Endodermal cell (in vitro differentiated cells): ENCODE data around the gene CSNK2A1. TPM values are rescaled to one million over a fixed set of nuclear protein-coding genes. Genes with fewer than 3 reads are reported as not detected.

Source experiments
- DNase-seq: peaks from one replicate; pipeline ENCODE4 v3.0.0-alpha.2; 2017
- H3K27ac ChIP-seq: 2 replicates; pipeline ENCODE4 v1.5.1; 2013; ENCODE audit warnings: mild to moderate bottlenecking, low read depth, low read length, moderate library complexity
- H3K27me3 ChIP-seq: 2 replicates; pipeline ENCODE4 v1.6.1; 2013; ENCODE audit warnings: mild to moderate bottlenecking, low read length, moderate library complexity; ENCODE audit not compliant: insufficient read depth, control insufficient read depth, poor library complexity, severe bottlenecking
- H3K36me3 ChIP-seq: 2 replicates; pipeline ENCODE4 v1.7.0; 2013; ENCODE audit warnings: mild to moderate bottlenecking, low read length, moderate library complexity; ENCODE audit not compliant: control insufficient read depth, insufficient read depth
- H3K4me1 ChIP-seq: one replicate; pipeline ENCODE4 v1.7.0; 2013; ENCODE audit warnings: low read length; ENCODE audit not compliant: control insufficient read depth, insufficient read depth
- H3K4me3 ChIP-seq: 2 replicates; pipeline ENCODE4 v1.5.1; 2013; ENCODE audit warnings: mild to moderate bottlenecking, low read length, moderate library complexity
- H3K9ac ChIP-seq: 2 replicates; pipeline ENCODE4 v1.6.1; 2013; ENCODE audit warnings: mild to moderate bottlenecking, low read length, moderate library complexity; ENCODE audit not compliant: poor library complexity, severe bottlenecking; ENCODE audit errors: extremely low read depth
- H3K9me3 ChIP-seq: 2 replicates; pipeline ENCODE4 v1.6.1; 2013; ENCODE audit warnings: mild to moderate bottlenecking, low read length, moderate library complexity; ENCODE audit not compliant: control insufficient read depth
- H3K27ac Mint-ChIP-seq: 2 replicates; pipeline ENCODE4 v1.8.0; 2020; ENCODE audit warnings: mixed read lengths
- H3K27me3 Mint-ChIP-seq: 2 replicates; pipeline ENCODE4 v1.8.0; 2021; ENCODE audit warnings: mild to moderate bottlenecking, mixed read lengths; ENCODE audit not compliant: insufficient read depth
- H3K36me3 Mint-ChIP-seq: 2 replicates; pipeline ENCODE4 v1.8.0; 2020; ENCODE audit warnings: low read depth, mixed read lengths
- H3K4me1 Mint-ChIP-seq: 2 replicates; pipeline ENCODE4 v1.8.0; 2020; ENCODE audit warnings: mixed read lengths
- H3K4me3 Mint-ChIP-seq: 2 replicates; pipeline ENCODE4 v1.8.0; 2020; ENCODE audit warnings: mild to moderate bottlenecking, moderate library complexity, mixed read lengths
- H3K9me3 Mint-ChIP-seq: 2 replicates; pipeline ENCODE4 v1.8.0; 2020; ENCODE audit warnings: mild to moderate bottlenecking, mixed read lengths
- CTCF ChIP-seq: fragments of 200-600 bp; sonication (generic); conservative IDR thresholded peaks from 2 replicates; pipeline ENCODE4 v1.5.0; 2021; ENCODE audit warnings: antibody characterized with exemption, mild to moderate bottlenecking
- WGBS, 2 experiments: methylation state at CpG; one replicate each; pipeline versions ENCODE4 v1.1.5 to v1.1.7; 2013; ENCODE audit warnings: missing lambda C conversion rate in 2 of 2, mixed read lengths in 1 of 2; ENCODE audit not compliant: insufficient coverage in 1 of 2, insufficient read length in 1 of 2; 5-methylcytosine and 5-hydroxymethylcytosine counted together
- total RNA-seq, 2 donors: library from RNA; stranded (reverse); fragmentation: NEBNext Ultra II Directional in 1 of 2; extraction: Animal tissue kit (Norgen Biotek cat#: 25700) in 1 of 2; gene quantifications; 2 replicates in 1 of 2; 3 replicates in 1 of 2; pipeline ENCODE4 v1.2.1, GENCODE V29; 2021

CSNK2A1 gene
- total RNA-seq, 2 donors from 2014 or later: 202 to 239 TPM

DNA sequence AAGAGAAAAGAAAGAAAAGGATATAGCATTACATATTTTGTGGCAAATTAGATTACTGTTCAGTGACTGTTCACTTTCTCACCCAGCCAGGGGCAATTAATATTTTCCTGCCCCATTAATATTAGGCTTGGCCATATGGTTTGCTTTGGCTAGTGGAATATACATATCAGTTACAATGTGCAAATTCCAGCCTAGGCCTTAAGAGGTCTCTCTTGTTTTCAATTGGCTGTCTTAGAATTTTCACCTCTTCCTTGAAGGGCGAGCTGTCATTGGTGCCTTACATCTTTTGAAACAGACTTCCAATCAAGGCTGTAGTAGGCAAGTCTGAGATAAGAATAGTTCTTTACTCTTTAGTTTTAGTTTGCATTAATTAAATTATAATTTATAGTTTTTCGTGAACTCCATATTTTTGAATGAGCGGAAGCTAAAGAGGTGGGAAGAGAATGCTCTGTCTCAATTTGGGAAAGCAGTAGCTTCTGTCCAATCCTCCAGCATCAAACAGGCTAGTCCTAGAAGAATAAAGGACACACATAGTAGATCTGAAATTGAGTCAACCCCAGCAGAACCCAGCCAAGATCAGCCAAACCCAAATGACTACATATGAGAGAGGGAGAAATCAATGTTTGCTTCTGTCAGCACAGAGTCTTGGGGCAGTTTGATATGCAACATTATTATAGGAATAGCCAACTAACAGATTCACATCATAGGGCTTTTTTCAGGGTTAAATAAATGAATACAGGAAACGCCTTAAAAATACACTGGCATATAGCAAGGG is 6.3 kb upstream of the CSNK2A1 start:
- Histone ChIP-seq H3K9me3 (no peaks in the 10 kb centered on the region), H3K4me3 (no peak overlapping the region), H3K27me3 (peaks cover 24% of the 10 kb centered on the region), H3K36me3 (no peaks in the 10 kb centered on the region), H3K27ac (no peak overlapping the region), H3K4me1 (no peaks in the 10 kb centered on the region), H3K9ac (no peak overlapping the region)
- H3K4me1 Mint-ChIP-seq: peaks cover 13% of the 10 kb centered on the region
- H3K27me3 Mint-ChIP-seq: peaks cover 15% of the 10 kb centered on the region
- no peaks in the 10 kb centered on the region for H3K9me3 Mint-ChIP-seq
- no peak for TF ChIP-seq CTCF
- no peaks in the 10 kb centered on the region for H3K36me3 Mint-ChIP-seq
- WGBS, 2 experiments: 78 to 92% methylated on average over 3 to 4 of the region's 4 CpGs
- H3K27ac Mint-ChIP-seq: no peak overlapping the region
- DNase-seq: no peak
- H3K4me3 Mint-ChIP-seq: no peak overlapping the region

DNA sequence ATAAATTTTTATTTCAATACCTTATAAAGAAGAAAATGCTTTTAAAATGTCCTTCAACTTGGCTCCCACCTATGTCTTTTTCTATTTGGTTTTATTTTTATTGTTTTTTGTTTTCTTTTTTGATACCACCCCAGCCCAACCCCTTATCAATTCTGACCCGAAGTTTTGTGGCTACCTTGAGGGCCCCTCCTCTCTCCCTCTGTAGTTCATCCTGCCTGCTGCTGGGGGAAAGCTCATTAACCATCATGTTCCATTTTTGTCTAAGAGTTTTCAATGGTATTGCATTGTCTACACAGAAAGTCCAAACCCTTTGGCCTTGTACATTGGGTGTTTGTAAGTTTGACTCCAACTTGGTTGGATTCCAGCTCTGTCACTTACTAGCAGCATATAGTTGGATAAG is 5.3 kb upstream of the CSNK2A1 start:
- 73% methylated on average over 1 of the region's 1 CpG; no CpG with 5 or more reads in 1 of the 2 experiments for WGBS, 2 experiments
- peaks cover 14% of the 10 kb centered on the region for H3K27me3 Mint-ChIP-seq

DNA sequence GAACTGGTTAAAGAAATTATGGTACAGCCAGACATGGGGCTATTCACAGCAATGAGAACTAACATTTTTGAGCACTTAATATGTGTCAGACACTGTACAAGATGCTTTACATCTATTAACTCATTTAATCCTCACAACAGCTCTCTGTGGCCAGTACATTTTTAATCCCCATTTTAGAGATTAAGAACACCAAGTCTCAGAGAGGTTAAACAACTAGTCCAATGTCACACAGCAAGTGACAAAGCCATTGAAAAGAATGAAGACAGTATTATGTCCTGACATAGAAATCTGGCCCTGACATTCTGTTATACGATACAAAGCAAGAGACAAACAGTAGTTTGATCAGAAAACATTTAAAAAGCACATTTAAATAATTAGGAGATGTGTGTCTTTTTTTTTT is 3.8 kb upstream of the CSNK2A1 start:
- Histone ChIP-seq H3K36me3 (no peaks in the 10 kb centered on the region), H3K4me3 (no peak overlapping the region), H3K9me3 (no peaks in the 10 kb centered on the region), H3K9ac (no peak overlapping the region), H3K27me3 (peaks cover 25% of the 10 kb centered on the region), H3K4me1 (no peaks in the 10 kb centered on the region), H3K27ac (no peak overlapping the region)
- no peak overlapping the region for H3K27ac Mint-ChIP-seq
- H3K9me3 Mint-ChIP-seq: no peaks in the 10 kb centered on the region
- peaks cover 25% of the 10 kb centered on the region for H3K4me1 Mint-ChIP-seq
- DNase-seq: no peak
- H3K27me3 Mint-ChIP-seq: peaks cover 14% of the 10 kb centered on the region
- peaks cover 3% of the 10 kb centered on the region for H3K36me3 Mint-ChIP-seq
- WGBS, 2 experiments: 91 to 100% methylated on average over 1 of the region's 1 CpG
- TF ChIP-seq CTCF: no peak
- H3K4me3 Mint-ChIP-seq: no peak overlapping the region

More for the DNA sequence above, 5.3 kb upstream of the CSNK2A1 start:
- Histone ChIP-seq H3K27ac (no peak overlapping the region), H3K36me3 (no peaks in the 10 kb centered on the region), H3K4me3 (no peak overlapping the region), H3K4me1 (no peaks in the 10 kb centered on the region), H3K27me3 (peaks cover 25% of the 10 kb centered on the region), H3K9me3 (no peaks in the 10 kb centered on the region), H3K9ac (no peak overlapping the region)
- no peak overlapping the region for H3K27ac Mint-ChIP-seq
- no peaks in the 10 kb centered on the region for H3K9me3 Mint-ChIP-seq
- no peak for TF ChIP-seq CTCF
- peaks cover 19% of the 10 kb centered on the region for H3K4me1 Mint-ChIP-seq
- H3K4me3 Mint-ChIP-seq: no peak overlapping the region
- no peaks in the 10 kb centered on the region for H3K36me3 Mint-ChIP-seq
- DNase-seq: no peak
